Ishikawa (cell line): ENCODE measurements around the gene SLC35D2.

Experiments
- CREB1 ChIP-seq: IDR thresholded peaks from 2 replicates; pipeline ENCODE4 v1.6.1; 2012; ENCODE audit warnings: low read depth
- EP300 ChIP-seq: IDR thresholded peaks from 2 replicates; pipeline ENCODE4 v1.6.1; 2012; ENCODE audit warnings: borderline replicate concordance
- FOXM1 ChIP-seq: IDR thresholded peaks from 2 replicates; pipeline ENCODE4 v1.6.1; 2012; ENCODE audit warnings: low read depth, borderline replicate concordance
- NFIC ChIP-seq: IDR thresholded peaks from 2 replicates; pipeline ENCODE4 v1.6.1; 2012
- RAD21 ChIP-seq: IDR thresholded peaks from 2 replicates; pipeline ENCODE4 v1.6.1; 2012; ENCODE audit warnings: low read depth
- TAF1 ChIP-seq: IDR thresholded peaks from 2 replicates; pipeline ENCODE4 v1.6.1; 2012; ENCODE audit warnings: low read depth, mild to moderate bottlenecking
- TCF12 ChIP-seq: IDR thresholded peaks from 2 replicates; pipeline ENCODE4 v1.6.1; 2012; ENCODE audit warnings: low read depth
- TEAD4 ChIP-seq: IDR thresholded peaks from 2 replicates; pipeline ENCODE4 v1.6.1; 2012
- YY1 ChIP-seq: IDR thresholded peaks from 2 replicates; pipeline ENCODE4 v1.6.1; 2012; ENCODE audit warnings: low read depth
- ZBTB7A ChIP-seq: IDR thresholded peaks from 2 replicates; pipeline ENCODE4 v1.6.1; 2012; ENCODE audit warnings: low read depth
- TF ChIP-seq, protein P1 (sequence below): IDR thresholded peaks from 2 replicates; pipeline ENCODE4 v1.6.1; 2012; ENCODE audit warnings: low read depth, mild to moderate bottlenecking
- TF ChIP-seq, protein P2 (sequence below): IDR thresholded peaks from 2 replicates; pipeline ENCODE4 v1.6.1; 2012
- TF ChIP-seq, protein P3 (sequence below): IDR thresholded peaks from 2 replicates; pipeline ENCODE4 v1.6.1; 2012

DNA sequence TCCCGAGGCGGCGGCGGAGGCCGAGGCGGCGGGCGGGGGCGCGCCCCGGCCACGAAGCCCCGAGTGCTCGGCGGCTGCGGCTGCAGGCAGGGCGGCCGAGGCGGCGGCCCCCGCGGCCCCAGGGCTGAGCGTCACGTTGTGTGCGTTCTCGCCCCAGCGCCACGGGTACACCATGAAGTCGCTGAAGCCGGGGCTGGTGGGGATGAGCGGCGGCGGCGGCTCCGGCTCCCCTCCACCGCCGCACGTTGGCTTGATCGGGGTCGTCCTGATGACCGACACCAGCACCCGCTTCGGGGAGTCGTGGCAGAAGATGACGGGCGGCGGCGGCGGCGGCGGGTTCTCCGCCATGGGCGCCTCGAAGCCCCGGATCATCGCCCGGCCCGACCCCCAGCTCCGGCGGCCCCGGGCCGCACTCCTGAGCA is 34.2 kb upstream of the SLC35D2 start:
- TF ChIP-seq, protein P1, sequence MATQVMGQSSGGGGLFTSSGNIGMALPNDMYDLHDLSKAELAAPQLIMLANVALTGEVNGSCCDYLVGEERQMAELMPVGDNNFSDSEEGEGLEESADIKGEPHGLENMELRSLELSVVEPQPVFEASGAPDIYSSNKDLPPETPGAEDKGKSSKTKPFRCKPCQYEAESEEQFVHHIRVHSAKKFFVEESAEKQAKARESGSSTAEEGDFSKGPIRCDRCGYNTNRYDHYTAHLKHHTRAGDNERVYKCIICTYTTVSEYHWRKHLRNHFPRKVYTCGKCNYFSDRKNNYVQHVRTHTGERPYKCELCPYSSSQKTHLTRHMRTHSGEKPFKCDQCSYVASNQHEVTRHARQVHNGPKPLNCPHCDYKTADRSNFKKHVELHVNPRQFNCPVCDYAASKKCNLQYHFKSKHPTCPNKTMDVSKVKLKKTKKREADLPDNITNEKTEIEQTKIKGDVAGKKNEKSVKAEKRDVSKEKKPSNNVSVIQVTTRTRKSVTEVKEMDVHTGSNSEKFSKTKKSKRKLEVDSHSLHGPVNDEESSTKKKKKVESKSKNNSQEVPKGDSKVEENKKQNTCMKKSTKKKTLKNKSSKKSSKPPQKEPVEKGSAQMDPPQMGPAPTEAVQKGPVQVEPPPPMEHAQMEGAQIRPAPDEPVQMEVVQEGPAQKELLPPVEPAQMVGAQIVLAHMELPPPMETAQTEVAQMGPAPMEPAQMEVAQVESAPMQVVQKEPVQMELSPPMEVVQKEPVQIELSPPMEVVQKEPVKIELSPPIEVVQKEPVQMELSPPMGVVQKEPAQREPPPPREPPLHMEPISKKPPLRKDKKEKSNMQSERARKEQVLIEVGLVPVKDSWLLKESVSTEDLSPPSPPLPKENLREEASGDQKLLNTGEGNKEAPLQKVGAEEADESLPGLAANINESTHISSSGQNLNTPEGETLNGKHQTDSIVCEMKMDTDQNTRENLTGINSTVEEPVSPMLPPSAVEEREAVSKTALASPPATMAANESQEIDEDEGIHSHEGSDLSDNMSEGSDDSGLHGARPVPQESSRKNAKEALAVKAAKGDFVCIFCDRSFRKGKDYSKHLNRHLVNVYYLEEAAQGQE = no peak
- TF ChIP-seq, protein P2, sequence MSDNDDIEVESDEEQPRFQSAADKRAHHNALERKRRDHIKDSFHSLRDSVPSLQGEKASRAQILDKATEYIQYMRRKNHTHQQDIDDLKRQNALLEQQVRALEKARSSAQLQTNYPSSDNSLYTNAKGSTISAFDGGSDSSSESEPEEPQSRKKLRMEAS = no peak; the same call in 1 of the 2 replicates
- TF ChIP-seq RAD21 (no peak), ZBTB7A (no peak; the same call in 1 of the 2 replicates), TEAD4 (no peak), TAF1 (no peak), TCF12 (no peak), YY1 (no peak), EP300 (0 out of 2 replicates have a peak, but pooled peaks have one; percentile 4), NFIC (no peak), FOXM1 (no peak), CREB1 (no peak)
- TF ChIP-seq, protein P3, sequence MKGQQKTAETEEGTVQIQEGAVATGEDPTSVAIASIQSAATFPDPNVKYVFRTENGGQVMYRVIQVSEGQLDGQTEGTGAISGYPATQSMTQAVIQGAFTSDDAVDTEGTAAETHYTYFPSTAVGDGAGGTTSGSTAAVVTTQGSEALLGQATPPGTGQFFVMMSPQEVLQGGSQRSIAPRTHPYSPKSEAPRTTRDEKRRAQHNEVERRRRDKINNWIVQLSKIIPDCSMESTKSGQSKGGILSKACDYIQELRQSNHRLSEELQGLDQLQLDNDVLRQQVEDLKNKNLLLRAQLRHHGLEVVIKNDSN = no peak
